ENCODE results near the gene WIZ.
"Not testable (repeated sequence)": the region's sequence is repeated elsewhere in the genome, so short reads cannot be mapped to it uniquely, and the experiment has no call there.

WIZ gene

GRCh38 chr19:15449620-15450527, at the start of gene WIZ:
WIZ (minus strand) TSS chr19:15449956; CDS start chr19:15448307, 1,649 bp downstream.
- no peak for TF ChIP-seq CTCF (IDR thresholded peaks at IDR 0.05; ENCODE audit: low read depth, low read length, missing control alignments)
- peak within 1 kb of the TSS; percentile 45 for H3K4me3 ChIP-seq (replicated peaks; ENCODE audit: low read depth, low read length)
- DNase-seq (ENCODE audit: extremely low read depth, low read depth) = no peak

GRCh38 chr19:15498910-15499309, 49.2 kb upstream of the WIZ start:
- H3K4me3 ChIP-seq (replicated peaks; ENCODE audit: low read depth, low read length) = no peak overlapping the region
- no peak for DNase-seq (ENCODE audit: extremely low read depth, low read depth)
- no peak for TF ChIP-seq CTCF (IDR thresholded peaks at IDR 0.05; ENCODE audit: low read depth, low read length, missing control alignments)

GRCh38 chr19:15498156-15498858, 48.6 kb upstream of the WIZ start:
- H3K4me3 ChIP-seq (replicated peaks; ENCODE audit: low read depth, low read length) = no peak overlapping the region
- DNase-seq (ENCODE audit: extremely low read depth, low read depth) = no peak
- TF ChIP-seq CTCF (IDR thresholded peaks at IDR 0.05; ENCODE audit: low read depth, low read length, missing control alignments) = no peak

GRCh38 chr19:15495151-15495550, 45.4 kb upstream of the WIZ start:
- no peak for TF ChIP-seq CTCF (IDR thresholded peaks at IDR 0.05; ENCODE audit: low read depth, low read length, missing control alignments)
- no peak overlapping the region for H3K4me3 ChIP-seq (replicated peaks; ENCODE audit: low read depth, low read length)
- no peak for DNase-seq (ENCODE audit: extremely low read depth, low read depth)

- no peak for DNase-seq (ENCODE audit: extremely low read depth, low read depth)
- TF ChIP-seq CTCF (IDR thresholded peaks at IDR 0.05; ENCODE audit: low read depth, low read length, missing control alignments) = no peak
- H3K4me3 ChIP-seq (replicated peaks; ENCODE audit: low read depth, low read length) = no peak overlapping the region
These were observed 38.9 kb upstream of the WIZ start for GRCh38 chr19:15488489-15489226.

GRCh38 chr19:15487038-15487437, 37.3 kb upstream of the WIZ start:
- H3K4me3 ChIP-seq (replicated peaks; ENCODE audit: low read depth, low read length) = no peak overlapping the region
- no peak for DNase-seq (ENCODE audit: extremely low read depth, low read depth)
- no peak for TF ChIP-seq CTCF (IDR thresholded peaks at IDR 0.05; ENCODE audit: low read depth, low read length, missing control alignments)

GRCh38 chr19:15485768-15486167, 36.0 kb upstream of the WIZ start:
- not testable (repeated sequence) for DNase-seq (ENCODE audit: extremely low read depth, low read depth); H3K4me3 ChIP-seq (replicated peaks; ENCODE audit: low read depth, low read length)

- not testable (repeated sequence) for H3K4me3 ChIP-seq (replicated peaks; ENCODE audit: low read depth, low read length); DNase-seq (ENCODE audit: extremely low read depth, low read depth)
These were observed 31.2 kb upstream of the WIZ start for GRCh38 chr19:15480996-15481395.
